ENCODE measurements around the gene TBC1D2B. TPM values are rescaled to one million over a fixed set of nuclear protein-coding genes. Genes with fewer than 3 reads are reported as not detected.

TBC1D2B gene
- total and polyA plus RNA-seq, 4 donors: 21.8 to 62.9 (median 38.9) TPM

GRCh38 chr15:78105476-78106241 is 28.1 kb upstream of the TBC1D2B start:
- ATAC-seq (ENCODE audit: insufficient read depth, low FRiP score) (no peak), DNase-seq (no peak)
- Histone ChIP-seq H3K36me3 (ENCODE audit: control insufficient read depth in 4 of 4, insufficient read depth in 4 of 4, low read length in 4 of 4) (peaks cover 0 to 5% (median 0%) of the 10 kb centered on the region in 4 donors), H3K9ac (ENCODE audit: insufficient read depth in 1 of 2, low read length in 2 of 2) (no peak overlapping the region), H3K9me3 (ENCODE audit: control insufficient read depth in 4 of 4, insufficient read depth in 3 of 4, low read length in 3 of 4) (no peaks in the 10 kb centered on the region), H3K4me3 (no peak overlapping the region), H3K27ac (ENCODE audit: low read depth in 1 of 2, low read length in 1 of 2) (no peak overlapping the region), H3K4me1 (ENCODE audit: control insufficient read depth in 5 of 5, insufficient read depth in 5 of 5, low read length in 5 of 5) (peaks cover 0 to 6% (median 4%) of the 10 kb centered on the region in 5 donors), H3K27me3 (ENCODE audit: control insufficient read depth in 3 of 3, insufficient read depth in 3 of 3, low read length in 2 of 3) (no peaks in the 10 kb centered on the region)
- WGBS, 2 donors: 90% methylated on average over 16 of the region's 16 CpGs
- no peak for TF ChIP-seq CTCF (IDR thresholded peaks at IDR 0.05; ENCODE audit: control extremely low read depth, extremely low read depth)

DNA sequence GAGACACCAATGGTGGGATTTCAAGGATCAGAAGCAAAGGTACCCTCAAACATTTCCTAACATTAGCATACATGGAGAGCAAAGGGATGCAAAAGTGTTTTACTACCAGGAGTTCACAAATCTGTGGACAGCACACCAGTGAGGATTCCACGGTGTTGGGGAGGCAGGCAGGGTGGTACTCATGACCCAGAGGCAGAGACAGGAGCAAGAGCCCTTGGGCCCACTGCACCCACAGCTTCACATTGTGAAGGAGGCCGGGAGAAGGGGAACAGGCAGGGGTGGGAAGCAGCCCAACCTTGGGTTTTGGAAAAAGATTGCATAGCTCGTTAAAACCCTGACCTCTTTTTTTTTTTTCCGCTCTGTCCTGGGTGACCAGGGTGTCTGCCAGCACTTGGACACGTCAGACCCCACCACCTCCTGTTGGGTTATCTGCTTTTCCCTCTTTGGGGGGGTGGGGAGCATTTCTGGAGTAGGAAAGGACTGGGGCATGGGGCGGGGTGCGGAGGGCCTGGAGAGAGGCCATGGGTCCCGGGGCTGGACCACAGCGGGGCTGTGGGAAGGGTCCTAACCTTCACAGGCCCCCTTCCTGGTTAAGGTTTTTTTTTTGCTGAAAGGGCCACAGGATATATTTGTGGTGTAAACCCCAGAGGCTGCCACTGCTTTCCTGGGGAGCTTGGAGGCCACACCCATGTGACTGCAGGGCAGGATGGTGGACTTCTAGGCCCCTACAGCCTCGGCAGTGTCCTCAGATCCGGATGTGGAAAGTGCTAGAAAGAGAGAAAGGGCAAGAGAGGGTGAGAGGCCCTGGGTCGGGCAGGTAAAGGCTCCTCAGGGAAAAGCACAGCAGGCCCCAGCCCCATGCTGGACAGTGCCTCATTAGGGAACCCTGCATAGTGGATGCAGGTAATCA is 27.3 kb upstream of the TBC1D2B start:
- Histone ChIP-seq H3K27me3 (ENCODE audit: control insufficient read depth in 3 of 3, insufficient read depth in 3 of 3, low read length in 2 of 3) (no peaks in the 10 kb centered on the region), H3K36me3 (ENCODE audit: control insufficient read depth in 4 of 4, insufficient read depth in 4 of 4, low read length in 4 of 4) (peaks cover 0 to 5% (median 0%) of the 10 kb centered on the region in 4 donors), H3K9me3 (ENCODE audit: control insufficient read depth in 4 of 4, insufficient read depth in 3 of 4, low read length in 3 of 4) (no peaks in the 10 kb centered on the region), H3K27ac (ENCODE audit: low read depth in 1 of 2, low read length in 1 of 2) (no peak overlapping the region), H3K4me1 (ENCODE audit: control insufficient read depth in 5 of 5, insufficient read depth in 5 of 5, low read length in 5 of 5) (peaks cover 0 to 6% (median 4%) of the 10 kb centered on the region in 5 donors), H3K9ac (ENCODE audit: insufficient read depth in 1 of 2, low read length in 2 of 2) (no peak overlapping the region), H3K4me3 (no peak overlapping the region)
- ATAC-seq (ENCODE audit: insufficient read depth, low FRiP score) (no peak), DNase-seq (no peak)
- TF ChIP-seq CTCF (IDR thresholded peaks at IDR 0.05; ENCODE audit: control extremely low read depth, extremely low read depth): no peak
- 84 to 91% methylated on average over 12 of the region's 12 CpGs for WGBS, 2 donors

- Histone ChIP-seq H3K27me3 (ENCODE audit: control insufficient read depth in 3 of 3, insufficient read depth in 3 of 3, low read length in 2 of 3) (no peaks in the 10 kb centered on the region), H3K9ac (ENCODE audit: insufficient read depth in 1 of 2, low read length in 2 of 2) (no peak overlapping the region), H3K27ac (ENCODE audit: low read depth in 1 of 2, low read length in 1 of 2) (no peak overlapping the region), H3K4me3 (no peak overlapping the region), H3K36me3 (ENCODE audit: control insufficient read depth in 4 of 4, insufficient read depth in 4 of 4, low read length in 4 of 4) (peaks cover 0 to 5% (median 0%) of the 10 kb centered on the region in 4 donors), H3K4me1 (ENCODE audit: control insufficient read depth in 5 of 5, insufficient read depth in 5 of 5, low read length in 5 of 5) (peaks cover 0 to 6% (median 4%) of the 10 kb centered on the region in 5 donors), H3K9me3 (ENCODE audit: control insufficient read depth in 4 of 4, insufficient read depth in 3 of 4, low read length in 3 of 4) (no peaks in the 10 kb centered on the region)
- 81 to 84% methylated on average over 4 of the region's 4 CpGs for WGBS, 2 donors
- TF ChIP-seq CTCF (IDR thresholded peaks at IDR 0.05; ENCODE audit: control extremely low read depth, extremely low read depth): no peak
- no peak for DNase-seq
- no peak for ATAC-seq (ENCODE audit: insufficient read depth, low FRiP score)
Observed at GRCh38 chr15:78104119-78104479, 26.6 kb upstream of the TBC1D2B start.

Measured in lung (tissue), 12 donors.